ENCODE results near the gene SLC25A34.

SLC25A34 gene

DNA sequence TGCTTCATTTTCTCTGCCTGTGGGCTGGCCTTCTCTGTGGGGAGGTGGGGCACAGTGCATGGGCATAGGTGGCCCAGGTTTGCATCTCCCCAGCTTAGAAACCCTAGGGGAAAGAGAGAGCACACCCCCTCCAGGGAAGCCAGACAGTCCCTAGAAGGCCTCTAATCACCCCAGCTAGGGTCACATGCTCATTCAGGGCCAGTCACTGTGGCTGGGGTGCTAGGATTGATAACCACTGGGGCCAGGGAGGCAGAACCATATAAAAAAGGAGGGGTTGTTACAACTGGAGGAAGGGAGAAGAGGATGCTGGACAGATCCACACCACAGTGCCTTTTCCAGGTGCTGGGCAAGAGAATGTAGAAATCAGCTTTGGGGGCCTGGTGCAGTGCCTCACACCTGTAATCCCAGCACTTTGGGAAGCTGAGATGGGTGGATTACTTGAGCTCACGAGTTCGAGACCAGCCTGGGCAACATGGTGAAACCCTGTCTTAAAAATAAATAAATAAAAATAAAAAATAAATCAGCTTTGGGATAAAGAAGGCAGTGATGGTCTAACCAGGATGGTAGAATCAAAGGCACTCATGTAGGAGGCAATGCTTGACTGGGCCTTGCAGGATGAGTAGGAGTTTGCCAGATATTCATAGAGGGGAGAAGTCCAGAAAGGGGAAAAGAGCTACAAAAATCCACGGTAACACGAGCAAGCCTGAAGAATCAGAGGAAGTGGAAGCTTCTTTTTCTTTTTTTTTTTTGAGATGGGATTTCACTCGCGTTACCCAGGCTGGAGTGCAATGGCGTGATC lies 42.0 kb downstream of the SLC25A34 start:
- Histone ChIP-seq H3K9ac (ENCODE audit: low read depth, low read length) (no peak overlapping the region), H3K9me3 (ENCODE audit: control insufficient read depth, insufficient read depth, low read length) (no peaks in the 10 kb centered on the region), H3K4me1 (ENCODE audit: insufficient read depth, low read length) (no peaks in the 10 kb centered on the region), H3K36me3 (ENCODE audit: insufficient read depth, low read length) (peaks cover 27% of the 10 kb centered on the region)

DNA sequence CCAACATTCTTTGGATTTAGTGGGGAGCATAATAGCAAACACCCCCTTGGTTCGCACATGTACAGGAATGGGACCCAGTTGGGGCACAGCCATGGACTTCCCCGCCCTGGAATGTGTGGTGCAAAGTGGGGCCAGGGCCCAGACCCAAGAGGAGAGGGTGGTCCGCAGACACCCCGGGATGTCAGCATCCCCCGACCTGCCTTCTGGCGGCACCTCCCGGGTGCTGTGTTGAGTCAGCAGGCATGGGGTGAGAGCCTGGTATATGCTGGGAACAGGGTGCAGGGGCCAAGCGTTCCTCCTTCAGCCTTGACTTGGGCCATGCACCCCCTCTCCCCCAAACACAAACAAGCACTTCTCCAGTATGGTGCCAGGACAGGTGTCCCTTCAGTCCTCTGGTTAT lies 49.6 kb downstream of the SLC25A34 start:
- H3K9me3 ChIP-seq (ENCODE audit: control insufficient read depth, insufficient read depth, low read length) = no peaks in the 10 kb centered on the region
- peaks cover 9% of the 10 kb centered on the region for H3K36me3 ChIP-seq (ENCODE audit: insufficient read depth, low read length)
- H3K4me1 ChIP-seq (ENCODE audit: insufficient read depth, low read length) = peaks cover 6% of the 10 kb centered on the region; the same call in 1 of the 2 replicates
- H3K9ac ChIP-seq (ENCODE audit: low read depth, low read length) = no peak overlapping the region

DNA sequence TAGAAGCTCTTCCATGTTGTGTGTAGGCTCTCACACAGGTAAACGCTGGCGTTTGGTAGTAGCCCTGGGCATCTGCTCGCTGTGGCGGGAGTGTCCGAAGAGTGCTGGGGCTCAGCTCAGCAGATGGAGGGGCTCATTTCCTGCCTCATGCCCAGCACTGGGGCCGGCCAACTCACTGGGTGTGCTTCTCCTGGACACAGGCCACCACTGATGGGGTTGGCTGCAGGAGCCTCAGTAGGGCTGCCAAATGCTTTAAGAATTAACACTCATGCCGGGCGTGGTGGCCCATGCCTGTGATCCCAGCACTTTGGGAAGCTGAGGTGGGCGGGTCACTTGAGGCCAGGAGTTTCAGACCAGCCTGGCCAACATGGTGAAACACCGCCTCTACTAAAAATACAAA lies 50.5 kb downstream of the SLC25A34 start:
- H3K9ac ChIP-seq (ENCODE audit: low read depth, low read length) = no peak overlapping the region

DNA sequence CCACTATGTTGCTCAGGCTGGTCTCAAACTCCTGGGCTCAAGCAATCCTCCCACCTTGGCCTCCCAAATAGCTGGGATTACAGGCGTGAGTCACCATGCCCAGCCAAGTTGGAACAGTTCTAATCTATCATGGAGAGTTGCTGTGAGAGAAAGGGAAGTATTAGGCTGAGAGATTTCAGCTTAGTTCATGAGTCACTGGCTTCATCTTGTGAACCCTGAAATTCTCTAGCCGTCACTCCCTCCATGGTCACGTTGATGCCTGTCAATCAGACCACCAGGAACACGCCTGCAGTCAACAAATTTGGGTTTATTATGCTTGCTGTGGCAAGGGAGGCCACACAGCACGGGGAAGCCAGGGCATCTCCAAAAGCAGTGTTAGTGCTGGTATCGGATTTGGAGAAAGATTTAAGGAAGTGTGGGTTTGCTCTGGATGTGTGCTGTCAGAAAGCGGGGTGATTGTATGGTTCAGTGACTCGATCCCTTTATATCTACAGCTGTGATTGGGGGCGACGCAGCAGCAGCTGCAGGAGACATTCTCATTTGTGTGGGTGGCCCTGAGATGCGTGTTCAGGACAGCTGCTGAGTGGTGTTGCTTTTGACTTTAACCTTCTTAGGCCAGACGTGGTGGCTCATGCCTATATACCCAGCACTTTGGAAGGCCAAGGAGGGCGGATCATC lies 52.7 kb downstream of the SLC25A34 start:
- Histone ChIP-seq H3K9me3 (ENCODE audit: control insufficient read depth, insufficient read depth, low read length) (no peaks in the 10 kb centered on the region), H3K4me1 (ENCODE audit: insufficient read depth, low read length) (peaks cover 8% of the 10 kb centered on the region; the same call in 1 of the 2 replicates), H3K9ac (ENCODE audit: low read depth, low read length) (no peak overlapping the region), H3K36me3 (ENCODE audit: insufficient read depth, low read length) (0 out of 2 replicates have a peak, but pooled peaks cover 3% of the 10 kb centered on the region)

More for the DNA sequence above, 50.5 kb downstream of the SLC25A34 start:
- Histone ChIP-seq H3K9me3 (ENCODE audit: control insufficient read depth, insufficient read depth, low read length) (no peaks in the 10 kb centered on the region), H3K4me1 (ENCODE audit: insufficient read depth, low read length) (peaks cover 6% of the 10 kb centered on the region; the same call in 1 of the 2 replicates), H3K36me3 (ENCODE audit: insufficient read depth, low read length) (peaks cover 6% of the 10 kb centered on the region; the same call in 1 of the 2 replicates)

All from ES-I3 (cell line).